ENCODE measurements around the gene TRPV2. TPM values are rescaled to one million over a fixed set of nuclear protein-coding genes. Genes with fewer than 3 reads are reported as not detected.

Gene TRPV2
- total and polyA plus RNA-seq, 9 of the 15 experiments (the other 6 are each of a cell fraction or from before 2014, with no cell fraction given), result 10.0 to 97.5 (median 30.3) TPM

DNA sequence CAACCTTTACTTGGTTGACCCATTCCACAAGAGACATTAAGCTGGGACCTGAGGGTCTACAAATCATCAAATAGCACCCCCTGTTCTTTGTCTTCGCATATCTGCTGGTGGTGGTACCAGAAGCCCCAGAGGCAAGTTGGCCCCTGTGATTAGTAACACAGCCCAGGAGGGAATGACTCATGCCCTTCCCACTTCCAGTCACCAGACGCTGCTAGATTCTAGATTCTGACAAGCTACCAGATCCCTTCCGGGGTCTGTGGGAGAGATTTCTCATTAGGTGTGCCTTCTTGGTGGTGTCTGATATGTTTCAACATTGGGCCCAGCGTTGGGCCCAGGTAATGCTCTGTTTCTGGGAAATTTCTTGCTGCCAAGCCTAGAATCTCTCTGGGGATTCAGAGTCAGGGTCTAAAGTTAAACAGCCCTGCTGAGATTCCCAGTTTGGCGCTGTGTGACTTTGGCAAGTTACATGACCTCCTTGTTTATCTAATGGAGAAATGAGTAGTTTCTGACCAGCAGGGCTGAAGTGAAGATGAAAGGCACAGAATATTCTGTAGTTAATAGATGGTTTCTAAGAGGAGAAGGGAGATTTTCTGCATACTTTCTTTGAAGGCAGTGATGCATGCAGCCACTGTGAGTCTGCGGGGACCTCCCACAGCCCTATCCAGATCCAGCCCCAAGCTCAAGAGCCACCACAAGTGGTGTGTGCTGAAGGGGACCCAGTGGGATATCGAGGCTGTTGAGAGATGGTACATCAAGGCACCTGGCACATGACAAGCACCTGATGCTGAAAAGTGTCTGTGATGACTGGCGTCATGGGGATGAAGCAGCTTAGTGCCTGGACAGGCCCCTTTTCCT lies 3.9 kb downstream of the TRPV2 start (continued):
- TF ChIP-seq ZNF133 (CRISPR knock-in tag; IDR thresholded peaks at IDR 0.05), result no peak
- peak; percentile 29; the same call in 1 of the 2 replicates for TF ChIP-seq HDAC2 (IDR thresholded peaks at IDR 0.05)
- TF ChIP-seq L3MBTL2 (IDR thresholded peaks at IDR 0.05), result peak; percentile 60
- TF ChIP-seq, protein P1, sequence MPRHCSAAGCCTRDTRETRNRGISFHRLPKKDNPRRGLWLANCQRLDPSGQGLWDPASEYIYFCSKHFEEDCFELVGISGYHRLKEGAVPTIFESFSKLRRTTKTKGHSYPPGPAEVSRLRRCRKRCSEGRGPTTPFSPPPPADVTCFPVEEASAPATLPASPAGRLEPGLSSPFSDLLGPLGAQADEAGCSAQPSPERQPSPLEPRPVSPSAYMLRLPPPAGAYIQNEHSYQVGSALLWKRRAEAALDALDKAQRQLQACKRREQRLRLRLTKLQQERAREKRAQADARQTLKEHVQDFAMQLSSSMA (CRISPR knock-in tag; IDR thresholded peaks at IDR 0.05), result no peak
- peak; percentile 50; the same call in 1 of the 2 replicates for TF ChIP-seq MYNN (IDR thresholded peaks at IDR 0.05)
- no peak for TF ChIP-seq MYNN (CRISPR knock-in tag; IDR thresholded peaks at IDR 0.05)
- 0 out of 2 replicates have a peak, but pooled peaks have one; percentile 35 for TF ChIP-seq MAFG (tag; conservative IDR thresholded peaks at IDR 0.05)
- no peak for TF ChIP-seq RBM34 (IDR thresholded peaks at IDR 0.05; ENCODE audit: borderline replicate concordance, insufficient read depth, low read length)
- no peak for TF ChIP-seq SMARCB1 (IDR thresholded peaks at IDR 0.05; ENCODE audit: insufficient read length, low read depth)
- no peak for TF ChIP-seq ZNF778 (CRISPR knock-in tag; IDR thresholded peaks at IDR 0.05)
- TF ChIP-seq MBD2 (IDR thresholded peaks at IDR 0.05; ENCODE audit: borderline replicate concordance, low read depth), result no peak
- TF ChIP-seq ZNF143 (CRISPR knock-in tag; IDR thresholded peaks at IDR 0.05), result no peak
- no peak for TF ChIP-seq ZBTB8A (IDR thresholded peaks at IDR 0.05; ENCODE audit: partially characterized antibody)
- TF ChIP-seq GABPA (tag; conservative IDR thresholded peaks at IDR 0.05; ENCODE audit: low read depth), result peak; percentile 40
- TF ChIP-seq SNIP1 (IDR thresholded peaks at IDR 0.05; ENCODE audit: low read depth), result no peak
- TF ChIP-seq ZNF408 (CRISPR knock-in tag; IDR thresholded peaks at IDR 0.05; ENCODE audit: low read depth), result no peak
- TF ChIP-seq HSF4 (CRISPR knock-in tag; IDR thresholded peaks at IDR 0.05; ENCODE audit: borderline replicate concordance), result no peak
- no peak for TF ChIP-seq ZNF717 (CRISPR knock-in tag; IDR thresholded peaks at IDR 0.05)
- no peak for TF ChIP-seq ELF2 (CRISPR knock-in tag; IDR thresholded peaks at IDR 0.05)
- no peak for TF ChIP-seq CSDE1 (IDR thresholded peaks at IDR 0.05)
- TF ChIP-seq NCOA4 (IDR thresholded peaks at IDR 0.05; ENCODE audit: partially characterized antibody), result no peak
- TF ChIP-seq, protein P2, sequence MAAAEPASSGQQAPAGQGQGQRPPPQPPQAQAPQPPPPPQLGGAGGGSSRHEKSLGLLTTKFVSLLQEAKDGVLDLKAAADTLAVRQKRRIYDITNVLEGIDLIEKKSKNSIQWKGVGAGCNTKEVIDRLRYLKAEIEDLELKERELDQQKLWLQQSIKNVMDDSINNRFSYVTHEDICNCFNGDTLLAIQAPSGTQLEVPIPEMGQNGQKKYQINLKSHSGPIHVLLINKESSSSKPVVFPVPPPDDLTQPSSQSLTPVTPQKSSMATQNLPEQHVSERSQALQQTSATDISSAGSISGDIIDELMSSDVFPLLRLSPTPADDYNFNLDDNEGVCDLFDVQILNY (CRISPR knock-in tag; IDR thresholded peaks at IDR 0.05), result no peak
- TF ChIP-seq NRF1 (conservative IDR thresholded peaks at IDR 0.05 in 1 of 2, IDR thresholded peaks at IDR 0.05 in 1 of 2), result no peak
- TF ChIP-seq CBX5 (IDR thresholded peaks at IDR 0.05; ENCODE audit: borderline replicate concordance, low read depth), result no peak
- TF ChIP-seq, protein P3, sequence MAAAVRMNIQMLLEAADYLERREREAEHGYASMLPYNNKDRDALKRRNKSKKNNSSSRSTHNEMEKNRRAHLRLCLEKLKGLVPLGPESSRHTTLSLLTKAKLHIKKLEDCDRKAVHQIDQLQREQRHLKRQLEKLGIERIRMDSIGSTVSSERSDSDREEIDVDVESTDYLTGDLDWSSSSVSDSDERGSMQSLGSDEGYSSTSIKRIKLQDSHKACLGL (CRISPR knock-in tag; IDR thresholded peaks at IDR 0.05; ENCODE audit: borderline replicate concordance, poor library complexity, severe bottlenecking), result no peak
- TF ChIP-seq SAFB (IDR thresholded peaks at IDR 0.05; ENCODE audit: borderline replicate concordance, low read depth, low read length), result no peak
- TF ChIP-seq NFIC (IDR thresholded peaks at IDR 0.05), result peak; percentile 36; the same call in 1 of the 2 replicates
- TF ChIP-seq, protein P4, sequence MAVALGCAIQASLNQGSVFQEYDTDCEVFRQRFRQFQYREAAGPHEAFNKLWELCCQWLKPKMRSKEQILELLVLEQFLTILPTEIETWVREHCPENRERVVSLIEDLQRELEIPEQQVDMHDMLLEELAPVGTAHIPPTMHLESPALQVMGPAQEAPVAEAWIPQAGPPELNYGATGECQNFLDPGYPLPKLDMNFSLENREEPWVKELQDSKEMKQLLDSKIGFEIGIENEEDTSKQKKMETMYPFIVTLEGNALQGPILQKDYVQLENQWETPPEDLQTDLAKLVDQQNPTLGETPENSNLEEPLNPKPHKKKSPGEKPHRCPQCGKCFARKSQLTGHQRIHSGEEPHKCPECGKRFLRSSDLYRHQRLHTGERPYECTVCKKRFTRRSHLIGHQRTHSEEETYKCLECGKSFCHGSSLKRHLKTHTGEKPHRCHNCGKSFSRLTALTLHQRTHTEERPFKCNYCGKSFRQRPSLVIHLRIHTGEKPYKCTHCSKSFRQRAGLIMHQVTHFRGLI (CRISPR knock-in tag; IDR thresholded peaks at IDR 0.05), result 0 out of 2 replicates have a peak, but pooled peaks have one; percentile 67
